HG03060 (cell line): ENCODE measurements around the gene DCC.

Source experiments
- ATAC-seq: cut with Tn5 transposase; IDR thresholded peaks from one replicate; pipeline ENCODE4 v1.9.1; 2021; ENCODE audit warnings: low read depth, moderate number of reproducible peaks; ENCODE audit not compliant: unreplicated experiment

DCC gene

GRCh38 chr18:52869942-52870907 is 530.2 kb downstream of the DCC start:
- no peak for ATAC-seq

GRCh38 chr18:52874774-52875173 is 534.8 kb downstream of the DCC start:
- ATAC-seq: no peak

- ATAC-seq: no peak
These were observed 535.7 kb downstream of the DCC start for GRCh38 chr18:52875725-52876124.

- ATAC-seq: no peak
These were observed 548.0 kb downstream of the DCC start for GRCh38 chr18:52888014-52888413.

- no peak for ATAC-seq
These were observed 554.8 kb downstream of the DCC start for GRCh38 chr18:52894801-52895200.

- no peak for ATAC-seq
These were observed 557.9 kb downstream of the DCC start for GRCh38 chr18:52897611-52898484.

GRCh38 chr18:52898485-52899058 is 558.6 kb downstream of the DCC start:
- no peak for ATAC-seq

GRCh38 chr18:52902188-52902587 is 562.2 kb downstream of the DCC start:
- ATAC-seq: no peak

- no peak for ATAC-seq
These were observed 563.9 kb downstream of the DCC start for GRCh38 chr18:52903857-52904256.

GRCh38 chr18:52907543-52908308 is 567.7 kb downstream of the DCC start:
- ATAC-seq: no peak

- no peak for ATAC-seq
These were observed 574.2 kb downstream of the DCC start for GRCh38 chr18:52914148-52914547.

GRCh38 chr18:52920665-52921064 is 580.7 kb downstream of the DCC start:
- no peak for ATAC-seq

GRCh38 chr18:52933356-52933755 is 593.4 kb downstream of the DCC start:
- no peak for ATAC-seq

- ATAC-seq: no peak
These were observed 596.9 kb downstream of the DCC start for GRCh38 chr18:52936931-52937330.

- no peak for ATAC-seq
These were observed 597.8 kb downstream of the DCC start for GRCh38 chr18:52937840-52938239.

GRCh38 chr18:52945552-52945951 is 605.6 kb downstream of the DCC start:
- ATAC-seq: no peak

- no peak for ATAC-seq
These were observed 609.0 kb downstream of the DCC start for GRCh38 chr18:52948868-52949444.

GRCh38 chr18:52950155-52950554 is 610.2 kb downstream of the DCC start:
- ATAC-seq: no peak

GRCh38 chr18:52953387-52953786 is 613.4 kb downstream of the DCC start:
- no peak for ATAC-seq

GRCh38 chr18:52963481-52963880 is 623.5 kb downstream of the DCC start:
- ATAC-seq: no peak
